ENCODE measurements around the gene EIF2B5.

GRCh38 chr3:184110316-184110725 is 24.8 kb upstream of the EIF2B5 start:
- no peak for TF ChIP-seq POLR2A (IDR thresholded peaks at IDR 0.05)
- no peak for TF ChIP-seq CTCF (IDR thresholded peaks at IDR 0.05)
